NCI-H510A (cell line): ENCODE measurements around the gene TM4SF4.

Experiments used
- DNase-seq: peaks from one replicate; lab custom pipeline; 2025; lab: John Stamatoyannopoulos, UW

Gene TM4SF4

GRCh38 chr3:149548669-149549065 lies 74.2 kb downstream of the TM4SF4 start:
- DNase-seq, result no peak

GRCh38 chr3:149551500-149551899 lies 77.0 kb downstream of the TM4SF4 start:
- DNase-seq, result no peak

DNA sequence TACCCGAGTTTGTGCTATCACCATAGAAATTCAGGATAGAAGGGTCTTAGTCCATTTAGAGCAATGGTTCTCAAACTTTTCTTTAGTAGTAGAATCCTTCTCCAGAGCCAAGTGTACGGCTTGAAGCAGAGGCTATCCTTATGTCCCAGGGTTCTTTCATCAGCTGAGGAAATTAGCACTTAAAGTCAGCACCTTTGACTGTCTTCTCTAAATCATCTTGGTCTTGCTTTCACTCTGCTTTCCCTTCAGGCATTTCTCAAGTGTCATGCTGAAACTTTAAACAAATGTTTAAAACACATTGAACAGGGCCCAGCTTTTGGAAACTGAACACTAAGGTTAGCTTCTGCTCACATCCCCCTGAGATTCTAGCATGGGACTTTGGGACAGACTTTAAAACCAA lies 78.2 kb downstream of the TM4SF4 start:
- no peak for DNase-seq
